Memory B cell (primary cell): Measurements from ENCODE around the gene KRTCAP2.
"Not testable (repeated sequence)": the region's sequence is repeated elsewhere in the genome, so short reads cannot be mapped to it uniquely, and the experiment has no call there.

Source experiments
- ATAC-seq: fragments of 150-1000 bp; cut with Tn5 transposase; 2 replicates; pipeline ENCODE4 v1.10.0; 2021; ENCODE audit warnings: low read depth, mild to moderate bottlenecking, moderate library complexity
- DNase-seq, 2 donors: peaks; one replicate each; pipeline ENCODE4 v3.0.0; 2022; ENCODE audit warnings: low spot score in 2 of 2
- H3K27ac Mint-ChIP-seq: one replicate; pipeline ENCODE4 v1.8.0; 2022; ENCODE audit warnings: mild to moderate bottlenecking, moderate library complexity, mixed read lengths
- H3K27me3 Mint-ChIP-seq: one replicate; pipeline ENCODE4 v1.8.0; 2022; ENCODE audit warnings: mixed read lengths
- H3K36me3 Mint-ChIP-seq: one replicate; pipeline ENCODE4 v1.8.0; 2022; ENCODE audit warnings: mild to moderate bottlenecking, mixed read lengths
- H3K4me1 Mint-ChIP-seq: one replicate; pipeline ENCODE4 v1.8.0; 2022; ENCODE audit warnings: mixed read lengths
- H3K4me3 Mint-ChIP-seq: one replicate; pipeline ENCODE4 v1.8.0; 2022; ENCODE audit warnings: mild to moderate bottlenecking, moderate library complexity, mixed read lengths
- H3K9me3 Mint-ChIP-seq: one replicate; pipeline ENCODE4 v1.8.0; 2022; ENCODE audit warnings: mixed read lengths

KRTCAP2 gene

GRCh38 chr1:155193991-155194240 lies 20.8 kb upstream of the KRTCAP2 start:
- not testable (repeated sequence) for ATAC-seq, DNase-seq, H3K27me3 Mint-ChIP-seq, H3K9me3 Mint-ChIP-seq, H3K36me3 Mint-ChIP-seq
- H3K4me3 Mint-ChIP-seq = peak overlapping the region; percentile 87
- H3K27ac Mint-ChIP-seq = peak overlapping the region; percentile 92
- peaks cover 22% of the 10 kb centered on the region for H3K4me1 Mint-ChIP-seq

DNA sequence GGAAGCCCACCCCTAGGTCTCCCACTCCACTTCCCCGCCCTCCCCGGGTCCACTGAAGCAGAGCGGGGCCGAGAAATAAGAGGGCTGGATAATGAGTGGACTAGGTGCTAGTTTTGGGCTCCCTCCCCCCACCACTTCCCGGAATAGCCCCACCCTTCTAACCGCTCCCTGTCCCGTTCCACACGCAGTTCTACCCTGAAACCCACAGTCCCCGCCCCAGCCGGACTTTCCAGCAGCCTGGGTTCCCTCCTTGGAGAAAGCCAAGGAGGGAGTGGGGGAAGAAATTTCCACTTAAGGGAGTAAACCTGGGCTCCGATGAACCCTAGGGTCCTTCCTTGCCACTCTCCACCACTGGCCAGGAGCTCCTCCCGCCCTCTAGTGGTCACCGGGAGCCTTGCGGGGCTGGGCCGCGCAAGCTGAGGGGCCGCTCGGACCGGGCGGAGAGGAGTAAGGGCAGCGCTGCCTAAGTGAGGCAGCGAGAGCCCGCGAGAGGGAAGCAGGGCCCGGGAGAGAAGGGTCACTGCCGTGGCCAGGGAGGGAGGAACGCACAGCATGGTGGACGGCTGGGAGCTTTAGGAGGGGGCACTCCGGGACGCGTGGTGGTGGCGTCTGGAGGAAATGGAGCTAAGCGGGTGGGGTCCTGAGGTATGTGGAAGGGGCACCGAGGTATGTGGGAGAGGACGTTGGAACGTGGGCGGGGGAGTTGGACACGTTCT lies 20.3 kb upstream of the KRTCAP2 start:
- Mint-ChIP-seq H3K27me3 (no peaks in the 10 kb centered on the region), H3K27ac (peak overlapping the region; percentile 92), H3K36me3 (no peaks in the 10 kb centered on the region), H3K9me3 (no peaks in the 10 kb centered on the region), H3K4me1 (peaks cover 22% of the 10 kb centered on the region), H3K4me3 (peak overlapping the region; percentile 87)
- ATAC-seq (peak; percentile 39), DNase-seq (peak; percentile 72 to 86)

DNA sequence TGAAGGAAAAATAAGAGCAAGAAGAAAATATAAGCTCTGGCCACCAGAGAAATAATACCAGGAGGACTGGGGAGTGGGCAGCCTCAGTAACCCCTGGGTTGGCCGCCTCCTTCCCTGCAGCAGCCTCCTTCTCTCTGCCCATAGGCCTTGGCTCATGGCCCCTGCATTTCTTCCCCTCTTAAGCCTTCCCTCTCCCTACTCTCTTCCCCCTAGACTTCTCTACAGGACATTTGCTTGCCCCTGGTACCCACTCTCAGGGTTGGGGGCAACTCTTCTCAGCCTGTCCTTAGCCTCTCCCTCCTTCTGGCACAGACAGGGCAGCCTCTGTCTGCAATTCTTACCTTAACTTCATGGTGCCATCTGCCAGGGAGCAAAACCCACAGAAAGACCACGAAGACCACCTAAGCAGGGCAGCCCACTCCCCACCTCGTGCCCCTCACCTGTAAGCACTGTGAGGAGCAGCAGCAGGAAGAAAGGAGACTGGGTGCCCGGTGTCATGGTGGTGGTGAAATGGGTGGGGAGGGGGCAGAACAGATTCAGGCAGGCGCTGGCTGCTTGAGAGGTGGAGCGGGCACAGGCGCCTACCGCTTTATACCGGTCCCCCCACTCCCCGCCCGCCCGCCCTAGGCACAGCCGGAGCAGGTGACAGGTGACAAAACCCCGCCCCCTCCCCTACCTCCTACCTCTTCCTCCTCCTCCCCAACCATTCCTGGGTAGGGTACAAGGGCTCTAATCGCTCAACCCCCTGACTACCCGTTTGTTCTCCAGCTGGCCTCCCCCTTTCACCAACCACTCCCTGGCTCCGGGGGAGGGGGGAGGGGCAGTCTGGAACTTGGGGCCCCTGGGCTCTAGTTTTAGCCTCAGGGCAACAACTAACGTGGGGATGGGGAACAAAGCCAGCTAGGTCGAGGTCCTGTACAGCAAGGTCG lies 19.5 kb upstream of the KRTCAP2 start:
- no peak for ATAC-seq
- Mint-ChIP-seq H3K4me3 (peak overlapping the region; percentile 87), H3K9me3 (no peaks in the 10 kb centered on the region), H3K27ac (peak overlapping the region; percentile 61), H3K36me3 (no peaks in the 10 kb centered on the region), H3K4me1 (peaks cover 27% of the 10 kb centered on the region), H3K27me3 (no peaks in the 10 kb centered on the region)
- no peak for DNase-seq

DNA sequence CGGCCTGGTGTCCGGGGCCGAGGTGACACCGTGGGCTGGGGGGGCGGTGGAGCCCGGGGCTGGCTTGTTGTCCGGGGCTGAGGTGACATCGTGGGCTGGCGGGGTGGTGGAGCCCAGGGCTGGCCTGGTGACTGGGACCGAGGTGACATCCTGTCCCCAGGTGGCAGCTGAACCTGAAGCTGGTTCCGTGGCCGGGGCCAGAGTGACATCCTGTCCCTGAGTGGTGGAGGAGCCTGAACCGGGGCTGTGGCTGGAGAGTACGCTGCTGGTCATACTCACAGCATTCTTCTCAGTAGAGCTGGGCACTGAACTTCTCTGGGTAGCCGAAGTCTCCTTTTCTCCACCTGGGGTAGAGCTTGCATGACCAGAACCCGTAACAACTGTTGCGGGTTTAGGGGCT lies 18.8 kb upstream of the KRTCAP2 start:
- no peak for DNase-seq
- Mint-ChIP-seq H3K4me3 (no peak overlapping the region), H3K36me3 (no peaks in the 10 kb centered on the region), H3K27ac (no peak overlapping the region), H3K27me3 (no peaks in the 10 kb centered on the region), H3K4me1 (peaks cover 31% of the 10 kb centered on the region), H3K9me3 (no peaks in the 10 kb centered on the region)
- no peak for ATAC-seq

GRCh38 chr1:155189926-155190325 lies 16.8 kb upstream of the KRTCAP2 start:
- H3K36me3 Mint-ChIP-seq, H3K27ac Mint-ChIP-seq: not testable (repeated sequence)

GRCh38 chr1:155188268-155188667 lies 15.2 kb upstream of the KRTCAP2 start:
- H3K27me3 Mint-ChIP-seq = no peaks in the 10 kb centered on the region
- no peaks in the 10 kb centered on the region for H3K9me3 Mint-ChIP-seq
- DNase-seq (no peak), ATAC-seq (no peak)
- peak overlapping the region; percentile 5 for H3K27ac Mint-ChIP-seq
- H3K4me3 Mint-ChIP-seq = no peak overlapping the region
- no peaks in the 10 kb centered on the region for H3K36me3 Mint-ChIP-seq
- H3K4me1 Mint-ChIP-seq = peaks cover 36% of the 10 kb centered on the region

More at GRCh38 chr1:155189926-155190325, 16.8 kb upstream of the KRTCAP2 start:
- H3K27me3 Mint-ChIP-seq, H3K4me3 Mint-ChIP-seq, ATAC-seq, H3K9me3 Mint-ChIP-seq, DNase-seq: not testable (repeated sequence)
- peaks cover 38% of the 10 kb centered on the region for H3K4me1 Mint-ChIP-seq

DNA sequence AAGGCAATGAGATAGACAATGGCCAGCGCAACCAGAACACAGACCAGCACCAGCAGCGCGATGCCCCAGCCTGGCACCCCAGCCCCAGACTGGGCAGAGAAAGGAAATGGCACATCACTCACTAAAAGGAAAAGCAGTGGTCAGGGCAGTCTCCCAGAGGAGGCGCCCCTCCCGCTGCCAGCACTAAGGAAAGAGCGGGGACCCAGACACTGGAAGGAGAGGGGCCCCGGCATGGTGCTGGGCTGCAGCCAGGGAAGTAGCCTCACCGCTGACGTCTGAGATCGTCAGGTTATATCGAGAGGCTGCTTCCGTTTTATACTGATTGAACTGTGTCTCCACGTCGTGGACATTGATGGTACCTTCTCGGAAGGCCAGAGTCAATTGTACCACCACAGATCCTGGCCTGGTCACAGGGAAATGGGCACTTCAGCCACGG lies 14.4 kb upstream of the KRTCAP2 start:
- no peak for ATAC-seq
- no peak overlapping the region for H3K27ac Mint-ChIP-seq

GRCh38 chr1:155186794-155187455 lies 13.8 kb upstream of the KRTCAP2 start:
- DNase-seq (no peak), ATAC-seq (no peak)
- Mint-ChIP-seq H3K27me3 (no peaks in the 10 kb centered on the region), H3K27ac (no peak overlapping the region), H3K4me1 (peaks cover 34% of the 10 kb centered on the region), H3K36me3 (no peaks in the 10 kb centered on the region), H3K9me3 (no peaks in the 10 kb centered on the region), H3K4me3 (no peak overlapping the region)

More for the DNA sequence above, 14.4 kb upstream of the KRTCAP2 start:
- no peaks in the 10 kb centered on the region for H3K27me3 Mint-ChIP-seq
- H3K4me1 Mint-ChIP-seq = peaks cover 36% of the 10 kb centered on the region
- no peaks in the 10 kb centered on the region for H3K36me3 Mint-ChIP-seq
- H3K9me3 Mint-ChIP-seq = no peaks in the 10 kb centered on the region
- no peak for DNase-seq
- no peak overlapping the region for H3K4me3 Mint-ChIP-seq

DNA sequence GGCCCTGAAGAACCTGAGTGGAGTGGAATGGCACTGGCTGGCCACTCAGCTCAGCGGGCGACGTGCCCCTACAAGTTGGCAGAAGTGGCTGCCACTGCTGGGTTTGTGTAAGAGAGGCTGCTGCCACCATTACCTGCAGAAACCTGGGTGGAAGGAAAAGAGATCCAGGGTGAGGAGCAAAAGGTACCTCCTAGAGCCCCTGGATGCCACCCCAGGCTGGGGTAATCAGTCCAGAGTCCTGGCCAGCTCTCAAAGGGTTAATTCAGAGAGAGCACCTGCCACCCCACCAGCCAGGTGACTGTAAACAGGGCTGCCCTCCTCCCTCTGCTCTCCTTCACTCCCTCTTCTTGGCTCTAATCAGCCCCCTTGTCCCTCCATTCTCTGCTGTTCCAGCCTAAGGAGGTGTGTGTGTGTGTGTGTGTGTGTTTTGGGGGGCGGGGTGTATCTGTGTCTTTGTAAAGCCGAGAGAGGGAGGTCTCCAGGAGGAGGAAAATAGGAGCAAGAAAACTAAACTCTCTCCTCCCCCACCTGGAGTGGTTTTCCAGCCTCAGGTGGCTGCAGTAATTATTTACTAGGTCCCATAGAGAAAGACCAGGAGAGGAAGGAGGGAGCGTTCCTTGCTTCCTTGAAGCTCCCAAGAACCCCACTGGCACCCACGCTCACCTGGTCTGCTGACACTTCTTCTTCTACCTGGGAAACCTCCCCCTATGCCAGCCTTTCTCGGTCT lies 13.1 kb upstream of the KRTCAP2 start:
- H3K9me3 Mint-ChIP-seq = no peaks in the 10 kb centered on the region
- no peaks in the 10 kb centered on the region for H3K36me3 Mint-ChIP-seq
- no peak overlapping the region for H3K27ac Mint-ChIP-seq
- no peak overlapping the region for H3K4me3 Mint-ChIP-seq
- no peaks in the 10 kb centered on the region for H3K27me3 Mint-ChIP-seq
- ATAC-seq = no peak
- no peak for DNase-seq
- peaks cover 34% of the 10 kb centered on the region for H3K4me1 Mint-ChIP-seq

- H3K27ac Mint-ChIP-seq = peak overlapping the region; percentile 65
- no peaks in the 10 kb centered on the region for H3K9me3 Mint-ChIP-seq
- H3K36me3 Mint-ChIP-seq = no peaks in the 10 kb centered on the region
- peaks cover 34% of the 10 kb centered on the region for H3K4me1 Mint-ChIP-seq
- H3K27me3 Mint-ChIP-seq = no peaks in the 10 kb centered on the region
- peak overlapping the region; percentile 24 for H3K4me3 Mint-ChIP-seq
- DNase-seq (no peak), ATAC-seq (no peak)
Measured at GRCh38 chr1:155185783-155186066, 12.6 kb upstream of the KRTCAP2 start.

- ATAC-seq = peak; percentile 97
- Mint-ChIP-seq H3K4me3 (peak overlapping the region; percentile 24), H3K27ac (peak overlapping the region; percentile 65), H3K9me3 (no peaks in the 10 kb centered on the region), H3K4me1 (peaks cover 34% of the 10 kb centered on the region), H3K27me3 (no peaks in the 10 kb centered on the region), H3K36me3 (no peaks in the 10 kb centered on the region)
- DNase-seq = peak; percentile 59 to 68
Measured at GRCh38 chr1:155184835-155185782, 12.0 kb upstream of the KRTCAP2 start.

DNA sequence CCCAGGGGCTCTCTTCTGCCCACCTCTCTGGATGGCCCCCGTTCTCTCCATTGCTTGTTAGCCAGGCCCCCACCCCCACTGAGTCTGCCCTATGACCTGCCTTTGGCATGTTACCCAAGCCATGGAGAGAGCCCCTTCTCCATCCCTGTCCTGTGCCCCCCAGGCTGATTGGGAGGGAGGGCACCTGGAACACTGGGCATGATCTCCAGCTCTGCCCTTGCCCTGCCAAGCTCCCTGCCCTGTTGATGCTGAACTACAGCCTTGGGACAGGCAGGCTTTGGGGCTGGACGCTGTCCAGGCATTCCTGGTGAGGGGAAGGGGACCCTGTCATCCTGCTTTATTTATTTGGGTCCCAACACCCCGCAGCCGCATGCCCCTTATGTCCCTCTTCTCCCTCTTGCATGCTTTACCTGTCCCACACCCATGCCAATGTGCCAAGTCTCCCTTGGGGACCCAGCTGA lies 11.3 kb upstream of the KRTCAP2 start:
- ATAC-seq (no peak), DNase-seq (no peak)

GRCh38 chr1:155183775-155184221 lies 10.7 kb upstream of the KRTCAP2 start:
- H3K4me1 Mint-ChIP-seq = peaks cover 34% of the 10 kb centered on the region
- no peak overlapping the region for H3K27ac Mint-ChIP-seq
- no peak for ATAC-seq
- H3K27me3 Mint-ChIP-seq = no peaks in the 10 kb centered on the region
- no peak for DNase-seq
- no peaks in the 10 kb centered on the region for H3K9me3 Mint-ChIP-seq
- H3K4me3 Mint-ChIP-seq = no peak overlapping the region
- peaks cover under 1% of the 10 kb centered on the region for H3K36me3 Mint-ChIP-seq

More for the DNA sequence above, 11.3 kb upstream of the KRTCAP2 start:
- peak overlapping the region; percentile 49 for H3K4me3 Mint-ChIP-seq
- H3K27me3 Mint-ChIP-seq = no peaks in the 10 kb centered on the region
- H3K27ac Mint-ChIP-seq = peak overlapping the region; percentile 65
- H3K9me3 Mint-ChIP-seq = no peaks in the 10 kb centered on the region
- no peaks in the 10 kb centered on the region for H3K36me3 Mint-ChIP-seq
- H3K4me1 Mint-ChIP-seq = peaks cover 34% of the 10 kb centered on the region
